ENCODE measurements around the gene FBXO40.
"Not testable (repeated sequence)": the region's sequence is repeated elsewhere in the genome, so short reads cannot be mapped to it uniquely, and the experiment has no call there.

FBXO40 gene

GRCh38 chr3:121592856-121593702 lies at the start of gene FBXO40:
TSS of gene FBXO40 (plus strand) at chr3:121593379. CDS start at chr3:121620576, 27,197 bp downstream.
- DNase-seq (ENCODE audit: extremely low read depth in 1 of 2, low read depth in 1 of 2) = no peak

DNA sequence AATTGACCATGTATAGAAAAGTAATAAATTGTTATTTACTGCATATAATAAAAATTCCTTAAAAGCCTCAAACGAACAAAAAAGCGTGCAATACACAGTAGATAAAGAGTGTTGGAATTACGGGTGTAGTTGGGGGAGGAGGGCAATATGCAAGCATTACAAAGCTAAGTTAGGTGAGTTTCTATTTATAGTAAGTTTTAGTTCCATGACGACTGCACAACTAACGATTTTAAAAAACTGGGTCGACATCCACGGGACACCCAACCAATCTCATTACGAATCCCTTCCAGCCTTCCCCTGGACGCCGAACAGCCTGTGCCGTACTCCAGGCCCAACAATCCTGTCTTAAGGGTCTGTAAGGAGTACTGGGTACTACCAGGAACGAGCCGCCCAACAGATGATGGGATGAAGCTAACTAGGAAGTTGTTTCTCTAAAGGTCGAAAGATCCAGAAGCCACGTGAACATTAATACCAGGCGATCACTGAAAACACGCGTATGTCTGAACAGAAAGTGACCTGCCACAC lies 48.1 kb upstream of the FBXO40 start:
- no peak for DNase-seq (ENCODE audit: extremely low read depth in 1 of 2, low read depth in 1 of 2)

DNA sequence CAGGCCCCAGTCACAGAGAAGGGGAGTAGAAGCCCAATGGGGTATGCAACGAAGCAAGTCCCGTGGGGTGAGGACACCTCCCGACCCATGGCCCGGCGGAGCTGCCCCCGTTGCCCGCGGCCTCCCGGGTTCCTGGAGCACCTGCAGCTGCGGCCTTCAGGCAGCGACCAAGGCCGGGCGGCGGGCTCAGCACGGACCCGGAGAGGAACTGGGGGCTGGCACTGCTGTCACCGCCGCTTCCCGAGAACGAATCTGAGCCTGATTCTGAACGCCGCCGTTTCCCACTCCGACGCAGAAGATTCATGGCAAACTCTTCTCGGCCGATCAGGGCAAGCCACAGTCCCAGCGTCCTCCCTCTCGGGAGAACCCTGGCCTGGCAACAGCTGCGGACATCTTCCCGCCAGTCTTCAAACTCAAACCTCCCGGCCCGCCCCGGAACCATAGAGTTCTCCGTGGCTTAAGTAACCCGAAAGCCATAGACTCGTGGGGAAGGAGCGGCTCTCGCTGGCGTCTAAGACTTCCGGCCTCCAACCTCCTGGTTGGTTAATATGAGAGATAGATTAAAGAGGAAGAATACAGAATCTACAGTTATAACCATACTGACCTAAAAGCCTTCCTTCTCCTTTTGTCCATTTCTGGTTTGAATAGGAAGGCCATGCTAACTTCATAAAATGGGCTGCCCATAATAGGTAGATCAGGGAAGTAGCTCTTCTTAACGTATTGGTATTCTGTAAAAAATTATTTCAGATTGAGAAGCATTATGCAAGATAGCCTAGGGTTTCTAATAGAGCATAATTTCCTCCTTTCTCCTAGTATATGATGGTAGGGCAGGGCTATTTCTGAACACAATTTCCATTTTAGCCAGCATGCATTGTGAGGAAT lies 47.4 kb upstream of the FBXO40 start, which contains the start of gene POLQ:
Gene POLQ (minus strand): TSS at position 415 of the 882 bp plus-strand sequence. CDS start 111 bp downstream, at position 304.
- DNase-seq (ENCODE audit: extremely low read depth in 1 of 2, low read depth in 1 of 2) = peak; percentile 65 to 79

- no peak for DNase-seq (ENCODE audit: extremely low read depth in 1 of 2, low read depth in 1 of 2)
Observed at GRCh38 chr3:121552379-121552778, 40.8 kb upstream of the FBXO40 start.

DNA sequence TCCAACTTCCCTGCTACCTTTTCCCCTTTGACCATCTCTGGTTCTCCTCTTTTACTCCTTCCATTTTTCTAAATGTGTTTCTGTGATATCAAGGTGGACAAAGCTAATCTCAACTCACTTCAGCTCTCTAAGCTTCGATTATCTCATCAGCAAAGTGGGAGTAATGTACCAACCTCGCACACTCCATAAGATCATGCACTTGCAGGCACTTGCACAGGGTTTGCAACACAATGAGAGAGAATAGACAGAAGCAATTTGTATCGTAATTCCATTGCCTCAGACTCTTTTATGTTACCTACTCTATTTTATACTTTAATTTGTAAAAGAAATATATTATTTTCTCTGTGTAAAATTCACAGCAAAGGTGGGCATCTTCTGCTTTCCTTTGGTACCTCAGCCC lies 40.4 kb upstream of the FBXO40 start:
- DNase-seq (ENCODE audit: extremely low read depth in 1 of 2, low read depth in 1 of 2) = no peak

GRCh38 chr3:121557426-121557934 lies 35.7 kb upstream of the FBXO40 start:
- DNase-seq (ENCODE audit: extremely low read depth in 1 of 2, low read depth in 1 of 2) = no peak

DNA sequence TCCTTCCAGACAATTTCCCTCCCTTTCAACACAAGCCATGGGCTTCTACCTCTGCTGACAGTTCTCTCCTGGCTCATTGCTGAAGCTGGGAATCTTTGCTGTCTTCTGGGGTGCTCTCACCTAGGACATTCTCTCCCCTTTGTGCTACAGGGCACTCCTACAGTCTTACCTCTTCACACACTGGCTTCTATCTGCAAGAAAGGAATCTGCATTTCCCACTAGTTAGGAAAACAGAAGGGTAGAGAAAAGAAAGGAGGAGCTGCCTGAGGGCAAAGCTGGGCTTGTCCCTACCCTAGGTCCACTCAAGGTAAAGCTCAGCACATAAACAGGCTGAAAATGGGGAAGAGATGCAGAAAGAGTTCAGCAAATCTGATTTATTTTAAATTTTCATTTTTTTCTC lies 31.0 kb upstream of the FBXO40 start:
- no peak for DNase-seq (ENCODE audit: extremely low read depth in 1 of 2, low read depth in 1 of 2)

DNA sequence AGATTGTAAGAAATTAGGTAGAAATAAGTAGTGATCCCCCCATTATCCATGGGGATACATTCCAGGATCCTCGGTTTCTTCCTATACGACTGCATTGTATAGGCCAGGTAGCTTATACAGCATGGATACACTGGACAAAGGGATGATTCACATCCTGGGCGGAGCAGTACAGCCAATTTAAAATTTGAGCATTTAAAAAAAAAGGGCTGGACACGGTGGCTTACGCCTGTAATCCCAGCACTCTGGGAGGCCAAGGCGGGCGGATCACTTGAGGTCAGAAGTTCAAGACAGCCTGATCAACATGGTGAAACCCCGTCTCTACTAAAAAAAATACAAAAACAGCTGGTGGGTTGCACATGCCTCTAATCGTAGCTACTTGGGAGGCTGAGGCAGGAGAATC lies 26.4 kb upstream of the FBXO40 start:
- no peak for DNase-seq (ENCODE audit: extremely low read depth in 1 of 2, low read depth in 1 of 2)

DNA sequence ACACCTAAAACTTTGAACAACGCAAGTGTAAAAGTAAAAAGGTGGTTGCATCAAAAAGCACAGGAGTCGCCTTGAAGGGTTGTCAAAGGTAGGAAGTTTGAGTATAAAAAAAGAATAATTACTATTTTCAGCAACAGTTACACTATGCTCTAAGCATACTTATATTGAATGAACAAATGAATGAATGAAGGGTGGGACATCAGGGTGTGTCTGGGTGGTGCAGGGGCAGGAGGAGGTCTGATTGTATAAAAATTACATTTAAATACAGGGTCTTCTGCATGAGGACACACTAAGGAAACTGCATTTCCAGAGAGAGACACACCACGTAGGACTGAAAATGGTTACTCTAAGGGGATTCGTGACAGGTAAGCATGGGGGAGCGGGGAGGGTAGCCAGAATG lies 25.5 kb upstream of the FBXO40 start, which contains the start of gene ARGFX:
Gene ARGFX (plus strand): TSS at position 301 of the 400 bp plus-strand sequence. CDS start 2,765 bp downstream, outside the sequence.
- no peak for DNase-seq (ENCODE audit: extremely low read depth in 1 of 2, low read depth in 1 of 2)

DNA sequence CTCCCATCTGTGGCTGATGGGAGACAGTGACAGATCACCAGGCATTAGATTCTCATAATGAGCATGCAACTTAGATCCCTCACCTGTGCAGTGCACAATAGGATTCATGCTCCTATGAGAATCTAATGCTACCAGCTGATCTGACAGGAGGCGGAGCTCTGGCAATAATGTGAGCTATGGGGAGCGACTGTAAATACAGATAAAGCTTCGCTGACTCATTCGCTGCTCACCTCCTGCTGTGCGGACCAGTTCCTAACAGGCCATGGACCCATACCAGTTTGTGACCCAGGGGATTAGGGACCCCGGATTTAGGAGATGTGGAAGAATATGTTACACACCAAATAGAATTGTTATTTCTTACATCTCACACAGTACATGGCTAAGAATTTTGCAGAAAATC lies 18.7 kb upstream of the FBXO40 start:
- DNase-seq (ENCODE audit: extremely low read depth in 1 of 2, low read depth in 1 of 2) = no peak

GRCh38 chr3:121581691-121582090 lies 11.5 kb upstream of the FBXO40 start:
- DNase-seq (ENCODE audit: extremely low read depth in 1 of 2, low read depth in 1 of 2) = no peak

DNA sequence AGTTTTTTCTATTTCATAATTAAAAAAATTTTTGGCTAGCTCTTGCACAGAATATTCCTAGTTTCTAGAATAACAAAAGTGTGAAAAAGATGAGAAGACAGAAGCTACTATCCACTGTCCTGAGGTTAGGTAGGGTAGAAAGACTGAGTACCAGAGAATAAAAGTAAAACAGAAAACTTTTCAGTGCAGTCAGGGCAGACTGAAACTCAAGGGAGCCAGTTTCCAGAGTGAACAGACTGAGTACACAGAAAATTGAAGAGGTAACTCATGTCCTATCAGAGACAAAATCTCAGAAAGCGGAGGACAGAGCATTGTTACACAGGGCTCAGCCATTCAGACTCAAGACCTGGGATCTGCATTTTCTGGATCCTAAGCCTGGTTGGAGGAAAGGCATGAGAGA lies 8.8 kb upstream of the FBXO40 start:
- DNase-seq (ENCODE audit: extremely low read depth in 1 of 2, low read depth in 1 of 2) = no peak

DNA sequence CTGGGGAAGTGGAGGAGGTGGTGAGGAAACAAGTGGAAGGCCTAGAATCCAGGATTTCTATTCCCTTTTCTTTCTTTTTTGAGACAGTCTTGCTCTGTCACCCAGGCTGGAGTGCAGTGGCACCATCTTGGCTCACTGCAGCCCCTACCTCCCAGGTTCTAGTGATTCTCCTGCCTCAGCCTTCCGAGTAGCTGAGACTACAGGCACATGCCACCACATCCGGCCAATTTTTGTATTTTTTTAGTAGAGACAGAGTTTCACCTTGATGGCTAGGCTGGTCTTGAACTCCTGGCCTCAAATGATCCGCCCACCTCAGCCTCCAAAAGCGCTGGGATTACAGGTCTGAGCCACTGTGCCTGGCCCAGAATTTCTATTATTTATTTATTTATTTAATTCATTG lies 627 bp downstream of the FBXO40 start:
- not testable (repeated sequence) for DNase-seq (ENCODE audit: extremely low read depth in 1 of 2, low read depth in 1 of 2)

- DNase-seq (ENCODE audit: extremely low read depth in 1 of 2, low read depth in 1 of 2) = no peak
Observed at GRCh38 chr3:121594850-121595249, 1.7 kb downstream of the FBXO40 start.

- DNase-seq (ENCODE audit: extremely low read depth in 1 of 2, low read depth in 1 of 2) = no peak
Observed at GRCh38 chr3:121595765-121596406, 2.7 kb downstream of the FBXO40 start.

DNA sequence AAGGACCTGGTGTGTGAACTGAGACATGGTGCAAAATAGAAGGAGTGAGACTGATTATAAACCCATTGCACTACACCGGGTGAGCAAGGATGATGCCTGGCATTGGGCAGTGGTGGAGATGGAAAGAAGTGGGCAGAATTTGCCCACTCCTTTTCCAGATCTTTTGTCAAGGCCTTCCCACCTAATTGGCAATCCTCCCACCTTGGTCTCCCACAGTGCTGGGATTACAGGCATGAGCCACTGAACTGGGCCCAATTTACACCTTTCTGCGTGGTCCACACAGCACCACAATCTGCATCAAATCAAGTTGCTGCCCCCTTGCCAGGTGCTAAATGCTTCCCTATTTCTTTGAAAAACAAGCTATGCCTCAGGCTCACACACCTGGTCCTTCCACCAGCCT lies 5.4 kb downstream of the FBXO40 start:
- DNase-seq (ENCODE audit: extremely low read depth in 1 of 2, low read depth in 1 of 2) = no peak

DNA sequence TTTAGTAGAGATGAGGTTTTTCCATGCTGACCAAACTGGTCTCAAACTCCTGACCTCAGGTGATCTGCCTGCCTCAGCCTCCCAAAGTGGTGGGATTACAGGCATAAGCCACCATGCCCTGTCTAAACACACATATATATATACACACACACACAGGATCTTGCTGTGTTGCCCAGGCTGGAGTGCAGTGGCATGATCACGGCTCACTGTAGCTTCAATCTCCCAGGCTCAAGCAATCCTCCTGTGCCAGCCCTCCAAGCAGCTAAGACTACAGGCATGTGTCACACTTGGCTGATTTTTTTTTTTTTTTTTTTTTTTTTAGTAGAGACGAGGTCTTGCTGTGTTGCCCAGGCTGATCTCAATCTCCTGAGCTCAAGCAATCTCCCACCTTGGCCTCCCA lies 6.7 kb downstream of the FBXO40 start:
- not testable (repeated sequence) for DNase-seq (ENCODE audit: extremely low read depth in 1 of 2, low read depth in 1 of 2)

DNA sequence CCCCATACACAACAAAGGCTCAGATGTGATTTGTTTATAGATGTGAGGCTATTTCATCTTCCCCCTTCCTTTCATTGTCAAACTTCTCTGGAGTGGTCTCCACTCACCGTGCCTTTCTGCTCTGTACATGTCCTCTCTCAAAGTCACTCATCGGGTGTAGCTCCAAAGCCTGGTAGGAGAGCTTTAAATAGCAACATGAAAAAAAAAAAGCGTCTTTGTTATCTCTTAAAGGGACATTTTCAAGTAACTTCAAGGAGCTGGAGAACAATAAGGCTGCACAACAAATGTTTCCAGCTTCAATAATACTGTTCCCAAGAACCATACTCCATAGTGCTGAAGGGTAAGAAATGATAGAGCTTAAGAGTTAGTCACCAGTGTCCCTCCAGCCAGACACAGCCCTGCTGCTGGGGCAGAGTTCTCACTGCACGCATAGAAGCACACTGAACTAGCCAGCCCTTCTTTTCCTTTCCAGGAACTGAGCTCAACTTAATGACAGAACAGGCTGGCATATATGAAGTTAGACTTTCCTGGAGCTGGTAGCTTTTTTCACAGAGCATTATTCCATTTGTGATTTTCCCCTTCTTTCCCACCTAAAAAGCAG lies 8.1 kb downstream of the FBXO40 start:
- DNase-seq (ENCODE audit: extremely low read depth in 1 of 2, low read depth in 1 of 2) = no peak

GRCh38 chr3:121604759-121605158 lies 11.6 kb downstream of the FBXO40 start:
- no peak for DNase-seq (ENCODE audit: extremely low read depth in 1 of 2, low read depth in 1 of 2)

DNA sequence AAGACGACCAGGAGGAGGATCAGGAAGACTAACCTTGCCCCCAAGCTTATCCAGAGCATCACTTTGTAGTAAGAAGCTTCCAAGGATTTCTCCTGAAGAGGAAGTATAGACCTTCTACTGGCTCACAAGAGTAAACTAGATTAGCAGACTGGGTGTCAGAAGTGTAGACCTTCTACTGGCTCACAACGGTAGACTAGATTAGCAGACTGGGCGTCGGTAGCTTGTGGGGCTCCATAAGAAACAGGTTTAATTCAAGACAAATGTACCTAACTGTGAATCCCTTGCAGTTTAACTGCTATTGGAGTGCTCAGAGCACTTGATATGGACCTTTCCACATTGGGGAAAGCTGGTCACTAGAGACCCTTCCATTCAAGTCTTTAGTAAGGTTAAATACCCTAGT lies 12.9 kb downstream of the FBXO40 start:
- no peak for DNase-seq (ENCODE audit: extremely low read depth in 1 of 2, low read depth in 1 of 2)
